Measurements from ENCODE around the gene FAM9C. TPM values are rescaled to one million over a fixed set of nuclear protein-coding genes. Genes with fewer than 3 reads are reported as not detected.
"Not testable (repeated sequence)": the region's sequence is repeated elsewhere in the genome, so short reads cannot be mapped to it uniquely, and the experiment has no call there.

FAM9C gene
- total RNA-seq, 1 donor from 2014 or later: not detected

DNA sequence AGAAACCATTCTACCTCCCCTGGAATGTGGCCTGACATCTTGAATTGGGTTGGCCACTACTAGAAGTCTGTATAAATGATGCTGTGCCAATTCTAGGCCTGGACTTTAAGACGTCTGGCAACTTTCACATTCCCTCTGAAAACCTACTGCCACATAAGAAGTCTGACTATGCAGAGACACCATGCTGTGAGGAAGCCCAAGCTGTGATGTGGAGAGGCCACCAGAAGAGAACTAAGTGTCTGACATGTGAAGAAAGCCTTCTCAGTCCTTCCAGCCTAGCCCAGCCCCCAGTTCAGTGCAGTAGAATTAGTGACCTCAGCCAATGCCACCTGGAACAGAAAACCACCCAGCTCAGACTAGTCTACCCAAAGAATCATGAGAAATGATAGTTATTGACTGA, 24.2 kb upstream of the FAM9C start:
- no peak for DNase-seq (ENCODE audit: low read depth)
- no peak overlapping the region for H3K4me3 ChIP-seq (ENCODE audit: low read depth, low read length)
- TF ChIP-seq, protein P1, sequence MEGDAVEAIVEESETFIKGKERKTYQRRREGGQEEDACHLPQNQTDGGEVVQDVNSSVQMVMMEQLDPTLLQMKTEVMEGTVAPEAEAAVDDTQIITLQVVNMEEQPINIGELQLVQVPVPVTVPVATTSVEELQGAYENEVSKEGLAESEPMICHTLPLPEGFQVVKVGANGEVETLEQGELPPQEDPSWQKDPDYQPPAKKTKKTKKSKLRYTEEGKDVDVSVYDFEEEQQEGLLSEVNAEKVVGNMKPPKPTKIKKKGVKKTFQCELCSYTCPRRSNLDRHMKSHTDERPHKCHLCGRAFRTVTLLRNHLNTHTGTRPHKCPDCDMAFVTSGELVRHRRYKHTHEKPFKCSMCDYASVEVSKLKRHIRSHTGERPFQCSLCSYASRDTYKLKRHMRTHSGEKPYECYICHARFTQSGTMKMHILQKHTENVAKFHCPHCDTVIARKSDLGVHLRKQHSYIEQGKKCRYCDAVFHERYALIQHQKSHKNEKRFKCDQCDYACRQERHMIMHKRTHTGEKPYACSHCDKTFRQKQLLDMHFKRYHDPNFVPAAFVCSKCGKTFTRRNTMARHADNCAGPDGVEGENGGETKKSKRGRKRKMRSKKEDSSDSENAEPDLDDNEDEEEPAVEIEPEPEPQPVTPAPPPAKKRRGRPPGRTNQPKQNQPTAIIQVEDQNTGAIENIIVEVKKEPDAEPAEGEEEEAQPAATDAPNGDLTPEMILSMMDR (IDR thresholded peaks at IDR 0.05; ENCODE audit: insufficient read depth, low read length, poor library complexity, severe bottlenecking): no peak
- H3K36me3 ChIP-seq (ENCODE audit: control insufficient read depth, insufficient read depth, low read length): no peaks in the 10 kb centered on the region
- no peaks in the 10 kb centered on the region for H3K27me3 ChIP-seq (ENCODE audit: control insufficient read depth, insufficient read depth, low read length)

DNA sequence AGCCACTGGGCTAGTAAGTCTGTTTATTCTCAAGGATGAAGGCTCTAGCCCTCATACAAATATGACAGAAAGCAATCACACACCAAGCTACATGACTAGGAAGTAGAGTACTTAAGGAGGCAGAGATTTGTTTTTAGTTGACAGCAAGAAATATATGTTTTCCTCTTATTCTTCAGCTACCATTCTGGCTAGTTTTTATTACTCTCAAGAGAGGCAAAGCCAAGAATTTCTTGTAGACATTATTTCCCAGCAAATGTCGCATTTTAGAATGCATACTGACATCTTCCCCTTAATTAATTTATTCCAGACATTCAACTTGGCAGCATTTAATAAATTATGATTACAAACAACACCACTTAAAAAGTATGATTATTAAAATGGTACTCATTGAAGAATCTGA, 23.4 kb upstream of the FAM9C start:
- TF ChIP-seq, protein P1 (IDR thresholded peaks at IDR 0.05; ENCODE audit: insufficient read depth, low read length, poor library complexity, severe bottlenecking): no peak

DNA sequence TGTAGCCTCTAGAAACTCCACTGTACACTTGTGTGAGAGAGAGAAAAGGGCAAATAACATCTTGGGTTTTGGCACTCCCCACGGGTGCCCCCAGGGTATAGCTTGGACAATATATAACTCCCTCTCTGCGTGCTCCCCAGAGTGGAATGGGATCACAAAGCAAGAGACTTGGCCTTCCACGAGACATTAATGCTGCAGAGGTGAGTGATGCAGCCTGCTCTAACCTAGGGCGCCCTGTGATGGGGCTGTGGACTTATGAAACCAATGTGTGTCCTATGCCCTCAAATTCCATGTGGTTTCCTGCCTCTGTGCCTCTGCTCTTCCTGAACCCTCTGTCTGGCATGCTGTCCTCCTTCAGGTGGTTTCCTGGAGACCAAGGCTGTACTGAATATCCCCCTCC, 22.0 kb upstream of the FAM9C start:
- no peaks in the 10 kb centered on the region for H3K27me3 ChIP-seq (ENCODE audit: control insufficient read depth, insufficient read depth, low read length)

More for the DNA sequence above, 23.4 kb upstream of the FAM9C start:
- Histone ChIP-seq H3K27me3 (ENCODE audit: control insufficient read depth, insufficient read depth, low read length) (no peaks in the 10 kb centered on the region), H3K36me3 (ENCODE audit: control insufficient read depth, insufficient read depth, low read length) (no peaks in the 10 kb centered on the region), H3K4me3 (ENCODE audit: low read depth, low read length) (no peak overlapping the region)
- DNase-seq (ENCODE audit: low read depth): no peak

GRCh38 chrX:13064599-13065143, 20.3 kb upstream of the FAM9C start:
- DNase-seq (ENCODE audit: low read depth): no peak
- H3K36me3 ChIP-seq (ENCODE audit: control insufficient read depth, insufficient read depth, low read length): no peaks in the 10 kb centered on the region
- TF ChIP-seq, protein P1 (IDR thresholded peaks at IDR 0.05; ENCODE audit: insufficient read depth, low read length, poor library complexity, severe bottlenecking): no peak
- no peak overlapping the region for H3K4me3 ChIP-seq (ENCODE audit: low read depth, low read length)
- no peaks in the 10 kb centered on the region for H3K27me3 ChIP-seq (ENCODE audit: control insufficient read depth, insufficient read depth, low read length)

More for the DNA sequence above, 22.0 kb upstream of the FAM9C start:
- TF ChIP-seq, protein P1 (IDR thresholded peaks at IDR 0.05; ENCODE audit: insufficient read depth, low read length, poor library complexity, severe bottlenecking): no peak
- H3K36me3 ChIP-seq (ENCODE audit: control insufficient read depth, insufficient read depth, low read length): no peaks in the 10 kb centered on the region
- DNase-seq (ENCODE audit: low read depth): no peak
- no peak overlapping the region for H3K4me3 ChIP-seq (ENCODE audit: low read depth, low read length)

- H3K27me3 ChIP-seq (ENCODE audit: control insufficient read depth, insufficient read depth, low read length); H3K4me3 ChIP-seq (ENCODE audit: low read depth, low read length); H3K36me3 ChIP-seq (ENCODE audit: control insufficient read depth, insufficient read depth, low read length); DNase-seq (ENCODE audit: low read depth): not testable (repeated sequence)
Measured at GRCh38 chrX:13063124-13063523, 18.7 kb upstream of the FAM9C start.

- H3K36me3 ChIP-seq (ENCODE audit: control insufficient read depth, insufficient read depth, low read length); H3K27me3 ChIP-seq (ENCODE audit: control insufficient read depth, insufficient read depth, low read length); DNase-seq (ENCODE audit: low read depth); H3K4me3 ChIP-seq (ENCODE audit: low read depth, low read length): not testable (repeated sequence)
Measured at GRCh38 chrX:13062331-13062730, 17.9 kb upstream of the FAM9C start.

- H3K4me3 ChIP-seq (ENCODE audit: low read depth, low read length); H3K27me3 ChIP-seq (ENCODE audit: control insufficient read depth, insufficient read depth, low read length); H3K36me3 ChIP-seq (ENCODE audit: control insufficient read depth, insufficient read depth, low read length); DNase-seq (ENCODE audit: low read depth): not testable (repeated sequence)
Measured at GRCh38 chrX:13061215-13061708, 16.8 kb upstream of the FAM9C start.
